Nephron progenitor cell (in vitro differentiated cells): Measurements from ENCODE around the gene KIF26A.

Experiments used
- DNase-seq: peaks from one replicate; pipeline ENCODE4 v3.0.0; 2021
- H3K27ac Mint-ChIP-seq: 2 replicates; pipeline ENCODE4 v1.8.0; 2021; ENCODE audit warnings: mild to moderate bottlenecking, moderate library complexity, mixed read lengths
- H3K27me3 Mint-ChIP-seq: 2 replicates; pipeline ENCODE4 v1.8.0; 2021; ENCODE audit warnings: mild to moderate bottlenecking, low read depth, mixed read lengths; ENCODE audit not compliant: poor library complexity
- H3K36me3 Mint-ChIP-seq: 2 replicates; pipeline ENCODE4 v1.8.0; 2021; ENCODE audit warnings: low read depth, mixed read lengths
- H3K4me1 Mint-ChIP-seq: 2 replicates; pipeline ENCODE4 v1.8.0; 2021; ENCODE audit warnings: mixed read lengths
- H3K4me3 Mint-ChIP-seq: 2 replicates; pipeline ENCODE4 v1.8.0; 2021; ENCODE audit warnings: mild to moderate bottlenecking, moderate library complexity, mixed read lengths
- H3K9me3 Mint-ChIP-seq: 2 replicates; pipeline ENCODE4 v1.8.0; 2021; ENCODE audit warnings: mild to moderate bottlenecking, moderate library complexity, mixed read lengths
- CTCF ChIP-seq: fragments of 200-600 bp; sonication (generic); IDR thresholded peaks from 2 replicates; pipeline ENCODE4 v1.5.0; 2021; ENCODE audit warnings: antibody characterized with exemption

KIF26A gene

GRCh38 chr14:104201496-104201895, 63.1 kb downstream of the KIF26A start:
- Mint-ChIP-seq H3K36me3 (no peaks in the 10 kb centered on the region), H3K27ac (no peak overlapping the region), H3K27me3 (peaks cover 31% of the 10 kb centered on the region), H3K9me3 (no peaks in the 10 kb centered on the region), H3K4me1 (peaks cover 24% of the 10 kb centered on the region), H3K4me3 (no peak overlapping the region)
- no peak for DNase-seq
- TF ChIP-seq CTCF: no peak

DNA sequence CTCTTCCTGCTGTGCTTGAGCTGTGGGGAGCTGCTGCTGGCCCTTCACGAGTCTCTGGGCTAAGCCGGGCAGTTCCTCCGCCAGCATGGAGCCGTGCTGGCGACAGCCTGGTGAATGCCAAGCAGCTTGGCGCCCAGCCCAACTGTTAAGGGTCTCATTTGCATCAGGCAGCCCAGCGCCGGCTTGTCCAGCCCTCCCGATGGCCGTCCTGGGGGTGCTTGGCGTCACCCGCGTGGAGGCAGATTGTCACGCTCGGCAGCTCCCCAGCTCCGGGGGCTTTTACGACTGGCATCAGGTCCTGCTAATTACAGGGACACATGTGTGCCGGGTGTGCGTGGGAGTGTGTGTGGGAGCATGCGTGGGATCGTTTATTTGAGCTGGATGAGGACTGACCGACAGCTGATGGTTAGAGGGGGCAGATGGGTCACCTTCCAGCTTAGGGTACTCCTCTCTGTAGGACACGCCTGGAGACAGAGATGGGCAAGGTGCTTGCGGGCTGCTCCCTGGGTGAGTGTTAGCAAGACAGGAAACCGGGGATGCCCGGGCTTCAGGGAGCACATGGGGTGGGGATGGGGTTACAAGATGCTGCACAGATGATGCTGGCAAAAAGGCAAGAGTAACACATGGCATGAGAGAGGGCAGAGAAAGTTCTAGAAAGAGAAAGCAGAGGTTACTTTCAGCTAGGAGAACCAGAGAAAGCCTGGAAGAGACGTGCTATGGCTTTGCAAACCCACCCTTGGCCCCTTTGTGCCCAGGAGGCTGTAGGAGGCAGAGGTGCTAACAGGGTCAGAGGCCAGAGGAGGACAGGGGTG, 64.1 kb downstream of the KIF26A start:
- peak overlapping the region; percentile 36 for H3K4me3 Mint-ChIP-seq
- H3K36me3 Mint-ChIP-seq: no peaks in the 10 kb centered on the region
- no peak overlapping the region for H3K27ac Mint-ChIP-seq
- peak; percentile 45 for DNase-seq
- no peaks in the 10 kb centered on the region for H3K9me3 Mint-ChIP-seq
- peaks cover 24% of the 10 kb centered on the region for H3K4me1 Mint-ChIP-seq
- H3K27me3 Mint-ChIP-seq: peaks cover 38% of the 10 kb centered on the region
- TF ChIP-seq CTCF: no peak

DNA sequence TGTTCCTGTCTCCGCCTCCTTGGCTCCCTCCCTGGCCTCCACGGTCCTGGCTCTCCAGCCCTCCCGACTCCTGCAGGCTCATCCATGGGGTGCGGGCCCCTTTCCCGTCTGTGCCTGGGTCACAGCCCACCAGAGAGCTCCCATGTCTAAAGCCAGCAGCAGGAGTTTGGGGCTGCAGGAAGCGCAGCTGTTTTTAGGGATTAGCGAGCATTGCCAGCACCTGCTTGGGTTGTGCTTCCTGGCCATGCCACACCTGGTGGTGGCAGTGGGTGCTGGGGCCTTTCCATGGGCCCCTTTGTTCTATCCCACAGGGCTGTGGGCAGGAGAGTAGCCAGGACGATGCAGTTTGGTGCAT, 64.7 kb downstream of the KIF26A start:
- Mint-ChIP-seq H3K4me1 (peaks cover 24% of the 10 kb centered on the region), H3K36me3 (no peaks in the 10 kb centered on the region), H3K9me3 (no peaks in the 10 kb centered on the region), H3K27ac (no peak overlapping the region), H3K27me3 (peaks cover 43% of the 10 kb centered on the region), H3K4me3 (no peak overlapping the region)
- TF ChIP-seq CTCF: no peak
- no peak for DNase-seq

- peaks cover 24% of the 10 kb centered on the region for H3K4me1 Mint-ChIP-seq
- DNase-seq: no peak
- no peak for TF ChIP-seq CTCF
- no peak overlapping the region for H3K27ac Mint-ChIP-seq
- H3K36me3 Mint-ChIP-seq: no peaks in the 10 kb centered on the region
- H3K9me3 Mint-ChIP-seq: no peaks in the 10 kb centered on the region
- H3K27me3 Mint-ChIP-seq: peaks cover 49% of the 10 kb centered on the region
- H3K4me3 Mint-ChIP-seq: no peak overlapping the region
Measured at GRCh38 chr14:104204660-104205149, 66.3 kb downstream of the KIF26A start.

GRCh38 chr14:104205781-104206180, 67.4 kb downstream of the KIF26A start:
- H3K36me3 Mint-ChIP-seq: no peaks in the 10 kb centered on the region
- H3K9me3 Mint-ChIP-seq: no peaks in the 10 kb centered on the region
- no peak for TF ChIP-seq CTCF
- H3K4me1 Mint-ChIP-seq: peaks cover 24% of the 10 kb centered on the region
- no peak overlapping the region for H3K4me3 Mint-ChIP-seq
- peaks cover 58% of the 10 kb centered on the region for H3K27me3 Mint-ChIP-seq
- no peak for DNase-seq
- H3K27ac Mint-ChIP-seq: no peak overlapping the region
